Measurements from ENCODE around the gene ATP6V0C. TPM values are rescaled to one million over a fixed set of nuclear protein-coding genes. Genes with fewer than 3 reads are reported as not detected.
"Not testable (repeated sequence)": the region's sequence is repeated elsewhere in the genome, so short reads cannot be mapped to it uniquely, and the experiment has no call there.

Gene ATP6V0C
- total RNA-seq, 1 donor from 2014 or later: 126 TPM

DNA sequence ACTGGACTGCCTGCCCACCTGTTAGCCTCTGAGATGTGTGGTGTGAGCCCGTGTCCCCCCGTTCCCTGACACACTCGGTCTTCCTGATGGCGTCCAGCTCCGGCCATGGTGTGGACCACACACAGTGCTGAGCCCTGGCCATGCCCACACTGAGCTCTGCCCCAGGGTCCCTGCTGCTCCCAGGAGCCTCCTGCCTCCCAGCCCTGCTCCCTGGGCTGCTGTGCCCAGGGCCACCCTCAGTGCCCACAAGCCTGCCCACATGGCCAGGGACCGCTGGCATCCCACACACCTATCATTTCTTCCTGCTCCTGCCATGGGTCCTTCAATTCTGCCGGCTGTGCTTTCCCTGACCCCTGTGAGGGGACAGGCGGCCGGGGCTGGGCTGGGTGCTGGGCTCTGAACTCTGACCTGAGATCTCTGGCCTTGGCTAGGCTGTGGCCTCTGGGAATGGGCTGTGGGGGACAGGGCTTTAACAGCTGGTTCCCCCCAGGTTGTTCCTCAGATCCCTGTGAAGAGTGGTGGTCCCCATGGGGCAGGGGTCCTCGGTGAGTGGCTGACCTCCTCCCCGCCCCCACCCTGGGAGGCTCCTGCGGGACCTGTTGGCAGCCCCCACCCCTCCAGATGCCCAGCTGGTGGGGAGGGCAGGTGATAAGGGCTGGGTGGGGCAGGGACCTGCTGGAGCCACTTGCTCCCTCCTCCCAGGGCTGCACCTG is 13.5 kb downstream of the ATP6V0C start:
- DNase-seq (ENCODE audit: extremely low read depth, low read depth, low spot score): no peak

DNA sequence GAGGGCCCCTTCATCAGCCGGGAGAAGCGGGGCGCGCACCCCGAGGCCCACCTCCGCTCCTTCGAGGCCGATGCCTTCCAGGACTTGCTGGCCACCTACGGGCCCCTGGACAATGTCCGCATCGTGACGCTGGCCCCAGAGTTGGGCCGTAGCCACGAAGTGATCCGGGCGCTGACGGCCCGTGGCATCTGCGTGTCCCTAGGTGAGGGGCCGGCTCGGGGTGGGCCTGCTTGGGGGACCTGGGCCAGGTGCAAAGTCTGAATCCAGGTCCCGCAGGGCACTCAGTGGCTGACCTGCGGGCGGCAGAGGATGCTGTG is 14.0 kb downstream of the ATP6V0C start:
- no peak for DNase-seq (ENCODE audit: extremely low read depth, low read depth, low spot score)

DNA sequence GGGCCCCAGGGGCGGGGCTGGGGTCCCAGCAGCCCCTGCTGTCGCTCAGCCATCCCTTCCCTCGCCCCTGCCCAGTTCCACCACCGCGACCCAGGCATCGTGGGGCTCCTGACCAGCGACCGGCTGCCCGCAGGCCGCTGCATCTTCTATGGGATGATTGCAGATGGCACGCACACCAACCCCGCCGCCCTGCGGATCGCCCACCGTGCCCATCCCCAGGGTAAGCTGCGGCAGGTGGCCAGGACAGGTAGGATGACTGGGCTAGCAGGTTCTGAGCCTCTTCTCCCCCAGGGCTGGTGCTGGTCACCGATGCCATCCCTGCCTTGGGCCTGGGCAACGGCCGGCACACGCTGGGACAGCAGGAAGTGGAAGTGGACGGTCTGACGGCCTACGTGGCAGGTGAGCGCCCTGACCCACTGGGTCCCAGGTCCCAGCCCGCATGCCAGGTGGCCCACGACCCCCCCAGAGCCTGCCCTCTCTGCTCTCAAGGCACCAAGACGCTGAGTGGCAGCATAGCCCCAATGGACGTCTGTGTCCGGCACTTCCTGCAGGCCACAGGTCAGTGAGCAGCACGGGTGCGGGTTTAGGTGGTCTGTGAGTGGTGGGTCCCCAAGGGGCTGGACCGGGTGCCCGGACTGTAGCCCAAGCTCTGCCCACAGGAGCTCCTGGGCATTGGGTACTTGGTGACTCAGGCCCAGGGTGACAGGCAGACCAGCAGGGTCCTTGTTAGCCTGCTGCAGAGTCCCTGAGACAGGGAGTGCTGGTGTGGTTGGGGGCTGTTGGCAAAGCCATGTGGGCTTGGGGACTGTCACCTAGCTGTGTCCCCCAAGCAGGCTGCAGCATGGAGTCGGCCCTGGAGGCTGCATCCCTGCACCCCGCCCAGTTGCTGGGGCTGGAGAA is 14.7 kb downstream of the ATP6V0C start:
- DNase-seq (ENCODE audit: extremely low read depth, low read depth, low spot score): no peak

DNA sequence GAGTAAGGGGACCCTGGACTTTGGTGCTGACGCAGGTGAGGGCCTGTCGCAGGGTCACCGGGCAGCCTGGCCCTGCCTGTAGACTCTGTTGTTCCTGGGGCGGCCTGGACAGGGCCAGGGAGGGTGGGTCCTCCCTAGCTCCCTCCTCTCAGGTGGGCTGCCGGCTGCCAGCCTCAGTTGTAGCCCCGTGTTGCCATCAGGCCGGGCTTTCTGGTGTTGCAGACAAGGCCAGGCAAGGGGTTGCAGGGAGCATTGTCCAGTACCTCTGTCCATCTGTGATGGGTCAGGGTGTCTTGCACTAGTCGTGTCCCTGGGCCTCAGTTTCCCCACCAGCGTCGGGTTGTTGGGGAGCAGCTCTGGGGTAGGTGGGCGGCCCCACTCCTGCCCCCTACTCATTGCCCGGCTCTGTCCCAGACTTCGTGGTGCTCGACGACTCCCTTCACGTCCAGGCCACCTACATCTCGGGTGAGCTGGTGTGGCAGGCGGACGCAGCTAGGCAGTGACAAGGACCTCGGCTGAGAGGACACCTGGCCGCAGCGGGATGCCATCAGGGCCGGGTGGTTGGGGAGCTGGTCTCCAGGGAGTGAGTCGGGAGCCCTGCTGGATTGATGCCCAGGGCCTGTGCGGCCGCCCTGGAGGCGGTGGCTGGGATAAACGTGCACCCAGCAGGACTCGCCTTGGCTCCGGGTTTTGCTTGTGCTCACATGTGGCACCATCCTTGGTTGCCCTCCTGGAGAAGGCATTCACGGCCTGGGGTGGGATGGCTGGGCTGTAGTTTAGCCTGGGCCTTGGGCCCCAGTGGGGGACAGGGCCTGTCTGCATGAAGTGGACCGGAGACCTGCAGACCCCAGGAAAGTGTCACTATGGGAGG is 15.5 kb downstream of the ATP6V0C start:
- DNase-seq (ENCODE audit: extremely low read depth, low read depth, low spot score): no peak

DNA sequence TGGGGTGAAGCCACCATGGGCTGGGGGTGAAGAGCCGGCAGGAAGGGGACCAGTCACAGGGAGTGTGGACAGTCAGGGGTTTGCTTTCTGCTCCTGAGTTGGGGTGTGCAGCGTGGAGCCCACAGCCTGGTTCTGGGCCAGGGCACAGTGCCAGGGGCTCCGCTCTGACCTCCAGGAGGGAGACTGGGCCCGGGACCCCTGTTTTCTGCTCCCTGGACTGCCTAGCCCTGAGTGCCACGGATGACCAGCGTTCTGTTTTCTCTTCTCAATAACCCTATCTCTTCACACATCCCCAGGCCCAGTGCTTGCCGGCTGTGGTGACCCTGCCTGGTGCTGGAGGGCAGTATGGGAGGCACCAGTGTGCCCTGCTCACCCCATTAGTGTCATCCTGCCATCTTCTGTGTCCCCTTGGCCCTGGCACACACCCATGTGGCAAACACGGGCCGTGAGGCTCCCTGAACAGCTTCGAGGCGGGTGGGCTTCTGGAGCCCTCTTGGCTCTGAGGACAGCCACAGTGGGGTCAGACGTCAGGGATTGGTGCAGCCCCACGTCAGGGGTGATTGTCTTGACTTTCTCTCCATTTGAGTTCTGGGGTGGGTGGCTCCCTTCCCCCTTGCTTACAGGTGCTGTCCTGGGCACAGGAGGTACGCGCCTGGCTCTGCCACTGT is 16.3 kb downstream of the ATP6V0C start:
- DNase-seq (ENCODE audit: extremely low read depth, low read depth, low spot score): no peak

DNA sequence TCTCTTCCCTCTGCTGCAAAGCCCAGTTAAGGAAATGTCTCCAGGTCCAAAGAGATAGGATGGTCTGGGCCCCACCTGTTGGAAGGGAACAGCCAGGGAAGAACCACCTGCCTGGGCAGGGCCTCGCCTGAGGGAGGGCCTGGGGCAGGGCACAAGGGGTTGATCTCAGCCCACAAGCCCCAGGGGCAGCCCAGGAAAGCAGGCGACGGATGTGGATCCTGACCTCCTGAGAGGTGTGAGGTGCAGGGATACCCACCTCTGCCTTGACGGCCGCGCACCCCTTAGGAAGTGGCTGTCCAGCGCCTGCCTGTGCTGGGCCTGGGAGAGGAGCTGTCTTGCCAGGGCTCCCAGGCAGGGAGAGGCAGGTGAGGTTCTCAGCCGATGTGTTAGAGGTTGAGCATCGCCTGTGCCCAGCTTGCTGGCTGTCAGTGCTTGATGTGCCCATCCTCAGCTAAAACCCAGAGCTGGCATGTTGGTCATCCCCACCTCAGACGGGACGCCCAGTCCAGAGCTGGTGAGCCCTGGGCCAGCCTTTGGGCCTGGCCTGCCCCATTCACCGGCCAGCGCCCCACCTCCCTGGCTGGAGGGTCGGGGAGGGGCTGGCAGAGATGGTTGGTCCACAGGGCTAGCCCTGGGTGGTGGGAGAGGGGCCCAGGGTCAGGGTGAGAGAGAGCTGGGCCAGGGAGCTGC is 17.0 kb downstream of the ATP6V0C start:
- no peak for DNase-seq (ENCODE audit: extremely low read depth, low read depth, low spot score)

DNA sequence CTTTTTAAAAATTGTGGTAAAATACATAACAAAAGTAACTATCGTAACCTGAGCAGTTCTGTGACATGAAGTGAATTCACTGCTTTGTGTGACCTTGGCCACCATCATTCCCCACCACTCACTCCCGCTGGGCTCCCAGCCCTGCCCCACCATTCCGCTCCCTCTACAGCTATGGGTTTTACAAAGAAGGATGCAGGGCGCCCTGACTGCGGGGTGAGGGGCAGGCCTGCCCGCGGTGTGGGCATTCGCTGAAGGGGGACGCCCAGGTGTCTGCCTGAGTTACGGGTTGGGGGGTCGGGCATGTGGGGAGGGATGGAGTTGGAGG is 17.6 kb downstream of the ATP6V0C start, which contains the start of gene CEMP1:
TSS of gene CEMP1 (minus strand) at position 38 of the 325 bp plus-strand sequence. CDS start 335 bp downstream, outside the sequence.
- no peak for DNase-seq (ENCODE audit: extremely low read depth, low read depth, low spot score)

DNA sequence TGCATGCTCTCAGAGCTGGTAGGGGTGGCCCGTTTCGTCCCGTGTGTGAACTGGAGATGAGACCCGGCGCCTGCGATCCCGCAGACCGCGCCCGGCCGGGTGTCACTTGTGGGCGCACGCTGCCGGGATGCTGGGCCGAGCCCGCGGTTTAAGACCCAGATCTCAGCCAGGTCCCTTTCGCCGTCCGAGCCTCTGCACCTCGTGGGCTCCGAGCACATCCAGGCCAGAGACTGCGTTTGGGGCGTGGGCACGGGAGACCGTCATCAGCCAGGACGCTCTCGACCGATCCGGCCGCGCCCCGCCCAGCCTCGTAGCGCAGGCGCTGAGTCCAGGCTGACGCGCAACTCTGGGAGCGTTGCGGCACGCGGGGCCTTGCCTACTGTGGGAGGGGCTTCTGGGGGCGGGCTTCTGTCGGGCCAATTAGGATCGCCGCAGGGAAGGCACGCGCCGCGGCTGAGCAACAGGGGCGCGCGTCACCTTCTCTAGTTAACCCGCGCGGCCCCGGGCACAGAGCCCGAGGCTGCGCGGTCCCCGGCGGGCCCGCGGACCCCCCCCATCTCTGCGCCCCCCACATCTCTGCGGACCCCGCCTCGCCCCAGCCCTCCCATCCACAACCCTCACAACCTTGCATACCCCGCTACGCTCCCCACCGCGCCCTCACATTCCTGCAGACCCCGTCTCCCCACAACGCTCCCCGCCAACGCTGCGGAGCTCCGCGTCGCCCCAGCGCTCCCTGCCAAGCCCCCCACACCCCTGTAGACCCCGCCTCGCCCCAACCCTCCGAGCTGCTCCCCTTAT is 18.1 kb downstream of the ATP6V0C start:
- no peak for DNase-seq (ENCODE audit: extremely low read depth, low read depth, low spot score)

DNA sequence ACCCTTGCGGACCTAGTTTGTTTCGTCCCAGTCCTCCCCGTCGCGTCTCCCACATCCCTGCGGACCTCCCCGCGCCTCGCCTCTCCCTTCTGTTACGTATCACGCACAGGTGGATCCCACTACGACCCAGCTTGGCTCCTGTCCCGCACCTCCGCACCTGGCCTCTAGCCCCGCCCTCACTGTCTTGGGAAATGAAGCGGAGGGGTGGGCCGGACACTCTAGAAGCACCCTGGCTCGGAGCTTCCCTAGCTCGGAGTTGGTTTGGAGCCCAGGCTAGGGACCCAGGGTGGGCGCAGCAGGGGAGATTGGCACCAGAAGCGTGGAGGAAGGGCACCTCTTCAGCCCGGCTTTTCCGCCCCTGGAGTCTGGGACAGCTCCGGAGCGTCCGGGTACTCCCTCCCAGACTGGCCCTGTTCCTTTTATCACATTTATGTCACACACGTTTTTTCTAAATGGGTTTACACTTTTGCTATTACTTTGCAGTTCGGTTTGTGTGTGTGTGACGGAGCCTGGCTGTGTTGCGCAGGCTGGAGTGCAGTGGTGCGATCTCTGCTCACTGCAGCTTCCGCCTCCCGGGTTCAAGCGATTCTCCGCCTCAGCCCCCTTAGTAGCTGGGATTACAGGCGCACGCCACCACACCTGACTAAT is 18.9 kb downstream of the ATP6V0C start:
- no peak for DNase-seq (ENCODE audit: extremely low read depth, low read depth, low spot score)

DNA sequence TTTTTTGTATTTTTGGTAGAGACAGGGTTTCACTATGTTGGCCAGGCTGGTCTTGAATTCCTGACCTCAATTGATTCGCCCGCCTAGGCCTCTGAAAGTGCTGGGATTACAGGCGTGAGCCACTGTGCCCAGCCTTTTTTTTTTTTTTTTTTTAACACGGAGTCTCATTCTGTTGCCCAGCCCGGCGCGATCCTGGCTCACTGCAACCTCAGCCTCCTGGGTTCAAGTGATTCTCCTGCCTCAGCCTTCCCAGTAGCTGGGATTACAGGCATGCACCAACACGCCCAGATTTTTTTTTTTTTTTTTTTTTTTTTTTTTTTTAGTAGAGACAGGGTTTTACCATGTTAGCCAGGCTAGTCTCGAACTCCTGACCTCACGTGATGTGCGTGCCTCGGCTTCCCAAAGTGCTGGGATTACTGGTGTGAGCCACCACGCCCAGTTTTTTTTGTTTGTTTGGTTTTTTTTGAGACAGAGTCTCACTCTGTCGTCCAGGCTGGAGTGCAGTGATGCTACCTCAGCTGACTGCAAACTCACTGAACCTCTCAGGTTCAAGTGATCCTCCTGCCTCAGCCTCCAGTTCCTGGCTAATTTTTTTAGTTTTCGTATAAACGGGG is 19.5 kb downstream of the ATP6V0C start:
- DNase-seq (ENCODE audit: extremely low read depth, low read depth, low spot score): not testable (repeated sequence)

DNA sequence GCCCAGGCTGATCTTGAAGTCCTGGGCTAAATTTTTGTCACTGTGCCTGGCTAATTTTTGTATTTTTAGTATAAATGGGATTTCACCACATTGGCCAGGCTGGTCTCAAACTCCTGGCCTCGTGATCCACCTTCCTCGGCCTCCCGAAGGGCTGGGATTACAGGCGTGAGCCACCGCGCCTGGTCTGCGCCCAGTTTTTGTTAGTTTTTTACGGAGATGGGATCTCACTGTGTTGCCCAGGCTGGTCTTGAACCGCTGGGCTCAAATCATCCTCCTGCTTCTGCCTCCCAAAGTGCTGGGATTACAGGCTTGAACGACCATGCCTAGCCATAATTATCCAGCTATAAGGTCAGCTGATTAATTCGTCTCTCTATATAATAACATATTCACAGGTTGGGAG is 20.2 kb downstream of the ATP6V0C start:
- DNase-seq (ENCODE audit: extremely low read depth, low read depth, low spot score): no peak

DNA sequence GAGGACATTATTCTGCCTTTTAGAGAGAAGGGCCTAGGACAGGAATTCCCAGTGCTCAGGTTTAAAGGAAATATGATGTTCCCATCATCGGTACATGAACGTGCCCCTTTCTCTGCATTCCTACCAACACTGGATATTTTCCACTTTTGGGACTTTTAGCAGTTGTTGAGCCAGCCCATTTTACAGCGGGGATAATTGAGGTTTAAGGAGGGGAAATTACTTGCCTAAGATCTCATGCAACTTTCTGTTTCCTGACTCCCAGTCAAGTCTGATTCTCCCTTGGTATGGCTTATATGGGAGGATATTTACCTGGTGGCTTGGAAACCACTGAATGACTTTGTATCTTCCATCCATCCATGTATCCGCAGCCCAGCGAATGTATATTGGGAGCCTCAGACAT is 20.6 kb downstream of the ATP6V0C start:
- DNase-seq (ENCODE audit: extremely low read depth, low read depth, low spot score): not testable (repeated sequence)

DNA sequence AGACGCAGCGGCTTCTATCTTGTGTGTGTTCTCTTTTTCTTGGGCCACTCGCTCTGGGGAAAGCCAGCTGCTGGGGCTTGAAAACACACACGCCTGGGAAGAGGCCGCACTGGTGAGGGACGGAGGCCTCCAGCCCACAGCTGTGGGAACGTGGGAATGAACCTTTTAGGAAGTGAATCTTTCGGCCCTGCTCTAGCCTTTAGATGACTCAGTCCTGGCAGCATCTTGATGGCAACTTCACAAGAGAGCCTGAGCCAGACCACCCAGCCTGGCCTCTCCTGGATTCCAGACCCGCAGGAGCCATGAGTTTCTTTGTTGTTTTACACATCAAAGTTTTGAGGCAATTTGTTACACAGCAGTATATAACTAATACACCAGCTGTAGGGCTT is 21.9 kb downstream of the ATP6V0C start:
- DNase-seq (ENCODE audit: extremely low read depth, low read depth, low spot score): no peak

DNA sequence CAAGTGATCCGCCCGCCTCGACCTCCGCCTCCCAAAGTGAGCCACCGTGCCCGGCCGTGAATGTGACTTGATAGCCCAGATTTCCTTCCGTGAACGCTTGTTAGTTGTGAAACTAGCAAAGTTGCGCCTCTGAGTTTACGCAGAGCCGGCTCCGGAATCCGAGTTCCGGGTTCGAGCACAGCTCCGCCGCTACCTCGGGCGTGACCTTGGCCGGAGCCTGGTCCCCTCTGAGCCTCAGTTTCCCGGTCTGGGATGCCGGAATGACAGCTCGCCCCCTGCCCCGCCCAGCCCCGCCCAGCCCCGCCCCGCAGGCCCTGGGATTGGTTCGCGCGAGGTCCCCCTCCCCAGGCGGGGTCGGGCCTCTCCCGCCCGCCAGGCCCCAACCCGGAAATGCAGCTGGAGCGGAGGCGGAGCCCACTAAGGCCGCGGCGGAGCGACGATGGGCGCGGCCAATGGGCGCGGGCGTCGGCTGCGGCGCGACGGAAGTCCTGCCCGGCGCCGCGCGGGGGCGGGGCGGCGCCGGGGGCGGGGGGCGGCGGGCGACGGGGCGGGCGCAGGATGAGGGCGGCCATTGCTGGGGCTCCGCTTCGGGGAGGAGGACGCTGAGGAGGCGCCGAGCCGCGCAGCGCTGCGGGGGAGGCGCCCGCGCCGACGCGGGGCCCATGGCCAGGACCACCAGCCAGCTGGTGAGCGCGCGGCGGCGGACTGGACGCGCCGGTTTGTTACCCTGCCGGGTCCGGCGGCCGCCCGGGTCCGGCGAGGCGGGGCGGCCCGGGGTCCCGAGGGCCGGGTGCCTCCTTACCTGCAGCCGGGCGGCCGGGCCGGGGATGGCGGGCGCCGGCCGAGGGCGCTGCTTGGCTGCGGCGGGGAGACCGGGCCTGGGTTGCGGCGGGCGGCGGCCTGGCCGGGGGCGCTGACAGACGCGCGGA is 24.0 kb downstream of the ATP6V0C start, which contains the start of gene PDPK1:
TSS of gene PDPK1 (plus strand) at position 571 of the 929 bp plus-strand sequence. CDS start at position 663, 92 bp downstream.
- no peak for DNase-seq (ENCODE audit: extremely low read depth, low read depth, low spot score)

DNA sequence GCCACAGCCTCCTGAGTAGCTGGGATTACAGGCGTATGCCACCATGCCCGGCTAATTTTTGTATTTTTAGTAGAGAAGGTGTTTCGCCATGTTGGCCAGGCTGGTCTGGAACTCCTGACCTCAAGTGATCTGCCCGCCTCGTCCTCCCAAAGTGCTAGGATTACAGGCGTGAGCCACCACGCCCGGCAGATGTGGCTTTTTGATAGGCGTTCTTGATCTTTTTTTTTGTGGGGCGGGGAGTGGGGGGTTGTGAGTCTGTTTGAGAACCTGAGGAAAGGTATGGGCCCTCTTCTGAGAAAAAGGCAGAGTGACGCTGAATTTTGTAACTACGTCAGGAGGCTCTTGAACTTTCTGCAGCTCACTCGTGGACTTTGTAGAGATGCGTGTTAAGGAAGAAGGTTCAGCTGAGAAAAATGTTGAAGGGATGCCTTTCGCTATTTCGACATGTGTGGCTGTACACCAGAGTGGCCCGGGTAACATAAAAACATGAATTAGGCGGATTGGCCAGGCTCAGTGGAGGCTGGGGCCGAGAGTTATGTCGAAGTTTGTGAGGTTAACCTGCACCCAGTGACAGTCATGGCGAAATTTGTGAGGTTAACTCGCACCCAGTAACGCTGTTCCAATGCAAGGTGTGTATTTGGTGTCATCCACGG is 25.6 kb downstream of the ATP6V0C start:
- DNase-seq (ENCODE audit: extremely low read depth, low read depth, low spot score): not testable (repeated sequence)

DNA sequence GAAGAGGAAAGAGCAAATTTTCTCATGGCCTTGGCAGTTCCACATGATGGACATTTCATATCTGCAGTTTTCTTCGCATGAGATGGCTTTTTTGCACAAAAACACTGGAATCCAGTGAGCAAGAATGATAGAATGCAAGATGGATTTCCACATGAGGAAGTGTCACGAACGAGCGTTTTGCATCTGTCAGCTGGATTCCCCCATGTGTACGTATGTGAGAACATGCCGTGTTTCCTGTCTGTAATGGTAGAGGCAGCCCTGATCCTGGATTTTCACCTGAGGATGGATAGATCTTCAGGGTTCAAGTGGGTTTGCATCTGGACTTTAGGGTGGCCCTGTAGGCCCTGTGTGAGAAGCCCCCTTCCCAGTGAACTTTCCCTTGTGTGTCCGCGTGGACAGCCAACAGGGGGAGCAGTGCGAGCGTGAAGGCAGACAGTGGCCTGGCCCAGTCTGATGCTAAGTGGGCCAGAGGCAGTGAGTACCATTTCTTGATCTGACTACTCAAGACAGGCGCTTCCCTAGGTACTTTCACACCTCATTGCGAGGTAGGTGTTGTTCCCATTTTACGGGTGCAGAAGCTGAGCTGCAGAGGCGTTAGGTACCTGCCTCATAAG is 26.2 kb downstream of the ATP6V0C start:
- DNase-seq (ENCODE audit: extremely low read depth, low read depth, low spot score): not testable (repeated sequence)
